A673 (cell line): ENCODE results near the gene KRTAP10-2.

Experiments
- EZH2 ChIP-seq: fragments of 200-600 bp; sonication (generic); IDR thresholded peaks from 2 replicates; pipeline ENCODE4 v1.6.1; 2017; ENCODE audit warnings: borderline replicate concordance, low read depth, mild to moderate bottlenecking, mixed read lengths, antibody characterized with exemption, low read length; ENCODE audit not compliant: poor library complexity, severe bottlenecking
- TF ChIP-seq, protein P1 (sequence below): fragments of 300-800, 200-600 bp; sonication (generic); conservative IDR thresholded peaks from 2 replicates; pipeline ENCODE4 v1.5.1; 2017; ENCODE audit warnings: low read depth, mild to moderate bottlenecking, antibody characterized with exemption, low read length, moderate library complexity, mixed read lengths

DNA sequence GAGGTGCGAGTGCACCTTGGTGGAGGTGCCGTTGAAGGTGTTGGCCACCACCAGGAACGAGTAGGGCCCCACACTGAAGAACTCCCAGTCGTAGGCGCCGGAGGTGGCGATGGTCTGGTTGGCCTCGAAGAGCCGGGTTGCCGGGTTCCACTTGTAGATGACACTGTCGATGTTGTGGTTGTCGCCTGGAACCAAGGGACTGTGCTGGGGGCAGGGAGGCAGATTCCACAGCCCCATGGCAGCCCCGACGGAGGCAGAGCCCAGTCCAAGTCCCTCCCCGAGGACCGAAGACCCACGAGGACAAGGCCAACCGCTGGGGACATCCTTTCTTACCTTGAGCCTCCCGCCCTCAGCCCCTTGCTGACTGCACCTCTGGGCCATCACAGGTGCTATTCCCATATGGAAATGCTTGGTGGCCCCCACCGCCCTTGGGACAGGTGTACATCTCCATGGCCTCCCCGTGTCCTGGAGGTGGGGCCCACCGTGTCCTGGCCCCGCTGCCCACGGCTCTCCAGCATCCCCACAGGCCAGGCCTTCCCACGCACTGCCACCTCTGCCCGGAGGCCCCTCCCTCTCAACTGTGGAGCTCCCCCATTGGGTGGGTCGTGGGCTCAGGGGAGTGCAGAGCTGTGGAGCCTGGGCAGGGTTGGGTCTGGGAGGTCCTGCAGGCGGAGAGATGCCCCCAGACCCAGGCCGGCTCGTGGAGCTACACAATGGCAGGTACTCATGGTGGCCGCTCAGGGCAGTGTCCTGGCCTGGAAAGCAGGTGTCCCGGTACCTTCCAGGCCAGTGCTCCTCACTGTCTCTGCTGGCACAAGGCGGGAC lies 29.2 kb downstream of the KRTAP10-2 start:
- TF ChIP-seq, protein P1, sequence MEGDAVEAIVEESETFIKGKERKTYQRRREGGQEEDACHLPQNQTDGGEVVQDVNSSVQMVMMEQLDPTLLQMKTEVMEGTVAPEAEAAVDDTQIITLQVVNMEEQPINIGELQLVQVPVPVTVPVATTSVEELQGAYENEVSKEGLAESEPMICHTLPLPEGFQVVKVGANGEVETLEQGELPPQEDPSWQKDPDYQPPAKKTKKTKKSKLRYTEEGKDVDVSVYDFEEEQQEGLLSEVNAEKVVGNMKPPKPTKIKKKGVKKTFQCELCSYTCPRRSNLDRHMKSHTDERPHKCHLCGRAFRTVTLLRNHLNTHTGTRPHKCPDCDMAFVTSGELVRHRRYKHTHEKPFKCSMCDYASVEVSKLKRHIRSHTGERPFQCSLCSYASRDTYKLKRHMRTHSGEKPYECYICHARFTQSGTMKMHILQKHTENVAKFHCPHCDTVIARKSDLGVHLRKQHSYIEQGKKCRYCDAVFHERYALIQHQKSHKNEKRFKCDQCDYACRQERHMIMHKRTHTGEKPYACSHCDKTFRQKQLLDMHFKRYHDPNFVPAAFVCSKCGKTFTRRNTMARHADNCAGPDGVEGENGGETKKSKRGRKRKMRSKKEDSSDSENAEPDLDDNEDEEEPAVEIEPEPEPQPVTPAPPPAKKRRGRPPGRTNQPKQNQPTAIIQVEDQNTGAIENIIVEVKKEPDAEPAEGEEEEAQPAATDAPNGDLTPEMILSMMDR = no peak
- no peak for TF ChIP-seq EZH2
